ENCODE data around the gene RPE65.

- TF ChIP-seq POLR2A (IDR thresholded peaks at IDR 0.05) (no peak), CTCF (IDR thresholded peaks at IDR 0.05) (peak; percentile 11 to 41 (median 22)), POLR2AphosphoS5 (IDR thresholded peaks at IDR 0.05) (no peak)
Observed at GRCh38 chr1:68442822-68443556, 6.8 kb downstream of the RPE65 start.
